ENCODE data around the gene TCAP. TPM values are rescaled to one million over a fixed set of nuclear protein-coding genes. Genes with fewer than 3 reads are reported as not detected.

Gene TCAP
- total RNA-seq, 1 donor: not detected

DNA sequence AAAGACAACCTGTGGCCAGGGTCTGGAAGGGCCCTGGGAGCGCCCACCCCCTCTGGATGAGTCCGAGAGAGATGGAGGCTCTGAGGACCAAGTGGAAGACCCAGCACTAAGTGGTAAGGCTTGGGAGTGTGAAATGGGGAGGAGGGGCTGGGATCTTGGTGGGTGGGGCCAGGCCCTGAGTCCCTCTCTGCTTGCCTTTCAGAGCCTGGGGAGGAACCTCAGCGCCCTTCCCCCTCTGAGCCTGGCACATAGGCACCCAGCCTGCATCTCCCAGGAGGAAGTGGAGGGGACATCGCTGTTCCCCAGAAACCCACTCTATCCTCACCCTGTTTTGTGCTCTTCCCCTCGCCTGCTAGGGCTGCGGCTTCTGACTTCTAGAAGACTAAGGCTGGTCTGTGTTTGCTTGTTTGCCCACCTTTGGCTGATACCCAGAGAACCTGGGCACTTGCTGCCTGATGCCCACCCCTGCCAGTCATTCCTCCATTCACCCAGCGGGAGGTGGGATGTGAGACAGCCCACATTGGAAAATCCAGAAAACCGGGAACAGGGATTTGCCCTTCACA, 29.5 kb upstream of the TCAP start:
- no peak overlapping the region for H3K4me3 ChIP-seq (ENCODE audit: low read depth, low read length)
- TF ChIP-seq, protein P1, sequence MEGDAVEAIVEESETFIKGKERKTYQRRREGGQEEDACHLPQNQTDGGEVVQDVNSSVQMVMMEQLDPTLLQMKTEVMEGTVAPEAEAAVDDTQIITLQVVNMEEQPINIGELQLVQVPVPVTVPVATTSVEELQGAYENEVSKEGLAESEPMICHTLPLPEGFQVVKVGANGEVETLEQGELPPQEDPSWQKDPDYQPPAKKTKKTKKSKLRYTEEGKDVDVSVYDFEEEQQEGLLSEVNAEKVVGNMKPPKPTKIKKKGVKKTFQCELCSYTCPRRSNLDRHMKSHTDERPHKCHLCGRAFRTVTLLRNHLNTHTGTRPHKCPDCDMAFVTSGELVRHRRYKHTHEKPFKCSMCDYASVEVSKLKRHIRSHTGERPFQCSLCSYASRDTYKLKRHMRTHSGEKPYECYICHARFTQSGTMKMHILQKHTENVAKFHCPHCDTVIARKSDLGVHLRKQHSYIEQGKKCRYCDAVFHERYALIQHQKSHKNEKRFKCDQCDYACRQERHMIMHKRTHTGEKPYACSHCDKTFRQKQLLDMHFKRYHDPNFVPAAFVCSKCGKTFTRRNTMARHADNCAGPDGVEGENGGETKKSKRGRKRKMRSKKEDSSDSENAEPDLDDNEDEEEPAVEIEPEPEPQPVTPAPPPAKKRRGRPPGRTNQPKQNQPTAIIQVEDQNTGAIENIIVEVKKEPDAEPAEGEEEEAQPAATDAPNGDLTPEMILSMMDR (IDR thresholded peaks at IDR 0.05; ENCODE audit: insufficient read depth, low read depth, low read length): no peak
- DNase-seq (ENCODE audit: low read depth): no peak

DNA sequence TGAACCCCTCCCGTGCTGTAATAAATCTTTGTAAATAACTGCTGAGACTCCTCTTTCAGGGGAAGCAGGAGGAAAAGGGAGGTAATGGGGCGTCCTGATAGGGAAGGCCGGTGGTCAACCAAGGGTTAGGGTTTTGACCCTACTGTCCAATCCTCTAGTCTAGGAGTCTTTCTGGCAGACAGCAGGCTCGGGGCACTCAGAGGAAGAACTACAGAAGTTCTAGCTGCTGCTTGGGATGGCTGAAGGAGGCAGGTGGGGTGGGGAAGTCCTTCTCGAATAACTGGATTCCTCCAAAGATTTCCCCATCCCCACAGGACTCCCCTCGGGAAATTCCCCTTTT, 28.6 kb upstream of the TCAP start:
- DNase-seq (ENCODE audit: low read depth): no peak
- TF ChIP-seq, protein P1 (IDR thresholded peaks at IDR 0.05; ENCODE audit: insufficient read depth, low read depth, low read length): no peak
- peak overlapping the region; percentile 97 for H3K4me3 ChIP-seq (ENCODE audit: low read depth, low read length)

DNA sequence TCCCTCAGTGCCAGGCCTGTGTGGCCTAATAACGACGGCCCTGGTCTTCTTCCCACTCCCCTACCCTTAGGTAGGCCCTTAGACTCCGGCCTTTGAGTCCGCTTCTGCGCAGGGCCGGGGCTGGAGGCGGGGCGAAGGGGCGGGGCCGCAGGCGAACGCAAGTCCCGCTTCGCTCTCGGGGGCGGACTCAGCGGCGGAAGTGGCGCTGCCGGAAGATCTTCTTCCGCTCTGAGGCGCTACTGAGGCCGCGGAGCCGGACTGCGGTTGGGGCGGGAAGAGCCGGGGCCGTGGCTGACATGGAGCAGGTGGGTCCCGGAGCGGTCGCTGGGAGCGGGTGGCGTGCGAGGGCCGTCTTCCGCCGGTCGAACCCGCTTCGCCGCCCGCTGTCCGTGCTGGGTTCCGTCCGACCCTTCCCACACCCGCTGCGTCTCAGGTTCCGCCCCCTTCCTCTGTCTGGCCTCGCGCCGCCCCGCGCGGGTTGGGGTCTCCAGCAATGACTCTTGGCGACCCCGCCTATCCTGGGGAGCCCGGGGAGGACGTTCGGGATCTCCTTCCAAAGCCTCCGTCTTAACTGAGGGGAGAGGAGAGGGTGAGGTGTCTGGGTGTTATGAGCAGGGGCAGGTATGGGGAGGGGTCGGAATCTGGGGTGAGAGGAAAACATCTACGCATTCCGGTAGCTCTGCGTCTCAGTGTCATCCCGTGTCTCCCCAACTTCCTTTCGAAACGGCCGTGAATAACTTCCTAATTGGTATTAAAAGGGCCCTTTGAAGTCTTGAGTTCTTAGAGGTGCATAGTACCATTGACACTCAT, 28.0 kb upstream of the TCAP start, which contains the start of gene STARD3:
STARD3 (plus strand) TSS at position 218 of the 810 bp plus-strand sequence. CDS start 16,388 bp downstream, outside the sequence.
- peak; percentile 89 for DNase-seq (ENCODE audit: low read depth)
- peak within 1 kb of the TSS; percentile 97 for H3K4me3 ChIP-seq (ENCODE audit: low read depth, low read length)
- TF ChIP-seq, protein P1 (IDR thresholded peaks at IDR 0.05; ENCODE audit: insufficient read depth, low read depth, low read length): no peak

DNA sequence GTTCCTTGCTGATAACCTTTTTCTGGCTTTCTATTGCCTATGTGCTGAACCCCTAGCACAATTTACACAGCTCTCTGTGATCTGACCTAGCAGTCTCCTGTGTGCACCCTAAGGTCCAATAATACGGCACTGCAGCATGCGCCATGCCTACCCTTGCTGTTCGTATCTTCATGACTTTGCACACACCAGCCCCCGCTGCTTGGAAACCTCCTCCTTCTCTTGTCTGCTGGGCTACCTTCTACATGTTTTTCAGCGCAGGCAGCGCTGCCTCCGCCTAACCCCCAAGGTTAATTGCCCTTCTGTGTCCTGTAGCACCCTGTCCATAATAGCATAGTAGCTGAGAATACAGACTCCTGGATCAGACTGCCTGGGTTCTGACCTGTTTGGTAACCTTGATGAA, 26.8 kb upstream of the TCAP start:
- TF ChIP-seq, protein P1 (IDR thresholded peaks at IDR 0.05; ENCODE audit: insufficient read depth, low read depth, low read length): no peak
- peak overlapping the region; percentile 97 for H3K4me3 ChIP-seq (ENCODE audit: low read depth, low read length)
- DNase-seq (ENCODE audit: low read depth): no peak

DNA sequence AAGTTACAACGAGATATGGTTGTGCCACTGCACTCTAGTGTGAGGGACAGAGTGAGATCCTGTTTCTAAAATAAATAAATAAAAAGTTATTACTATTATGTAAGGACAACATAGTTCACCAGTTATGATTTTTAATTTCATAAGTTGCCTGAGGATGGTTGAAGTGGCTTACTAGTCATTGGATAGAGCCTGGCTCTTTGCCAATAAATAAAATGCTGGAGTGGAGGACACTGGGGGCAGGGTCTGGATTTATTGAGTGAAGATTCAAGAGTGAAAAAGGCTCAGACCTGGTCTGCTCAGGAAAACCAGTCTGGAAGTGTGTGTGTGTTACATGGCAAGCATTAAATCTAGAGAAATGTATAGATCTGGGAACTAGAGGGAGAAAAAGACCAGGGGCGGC, 26.1 kb upstream of the TCAP start:
- H3K4me3 ChIP-seq (ENCODE audit: low read depth, low read length): no peak overlapping the region
- TF ChIP-seq, protein P1 (IDR thresholded peaks at IDR 0.05; ENCODE audit: insufficient read depth, low read depth, low read length): no peak
- DNase-seq (ENCODE audit: low read depth): no peak

DNA sequence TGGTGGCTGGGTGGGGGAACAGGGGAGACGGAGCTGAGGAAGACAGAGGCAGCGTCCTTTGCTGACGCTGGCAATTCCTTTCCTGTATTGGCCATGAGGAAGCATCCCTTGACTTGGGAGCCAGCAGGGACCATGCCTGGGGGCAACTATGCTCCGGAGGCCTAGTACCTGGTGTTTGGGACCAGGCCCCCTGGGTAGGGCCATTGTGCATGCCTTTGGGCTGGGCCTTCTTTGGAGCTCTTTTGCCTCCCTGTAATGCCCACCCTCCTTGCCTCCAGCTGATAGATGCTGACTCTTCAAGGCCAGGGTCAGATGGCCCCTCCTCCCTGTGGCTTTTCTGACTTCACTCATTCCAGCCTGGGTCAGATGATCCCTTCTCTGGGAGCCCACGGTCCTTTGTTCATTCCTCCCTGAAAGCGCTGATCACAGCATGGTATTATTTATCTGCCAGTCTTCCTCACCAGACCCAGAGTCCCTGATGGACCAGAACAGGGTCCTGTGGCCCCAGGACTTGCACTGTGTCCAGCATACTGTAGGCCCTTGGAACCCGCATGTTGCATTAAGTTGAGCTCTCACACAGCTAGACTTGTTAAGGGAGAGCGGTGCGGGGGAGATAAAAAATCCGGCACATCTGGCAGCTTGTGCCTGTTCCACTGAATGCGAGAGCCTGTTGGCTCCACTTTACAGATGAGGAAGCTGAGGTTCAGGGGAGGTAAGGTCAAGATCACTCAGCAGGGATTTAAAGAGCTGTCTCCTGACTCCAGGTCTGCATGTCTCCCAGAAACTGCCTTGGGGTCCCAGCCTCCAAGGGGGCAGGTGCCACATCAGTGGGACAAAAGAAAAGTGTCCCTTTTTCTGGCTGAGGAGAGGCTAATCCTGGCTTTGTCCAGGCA, 25.3 kb upstream of the TCAP start:
- TF ChIP-seq, protein P1 (IDR thresholded peaks at IDR 0.05; ENCODE audit: insufficient read depth, low read depth, low read length): no peak
- DNase-seq (ENCODE audit: low read depth): no peak
- no peak overlapping the region for H3K4me3 ChIP-seq (ENCODE audit: low read depth, low read length)
